CD4-positive, alpha-beta T cell treated with Interferon gamma for 1 hour (primary cell): ENCODE data around the gene TSPAN18.

ENCODE experiments used
- DNase-seq: peaks from one replicate; pipeline ENCODE4 v3.0.0-alpha.2; 2020

Gene TSPAN18

GRCh38 chr11:44904261-44905020 is 177.7 kb downstream of the TSPAN18 start:
- no peak for DNase-seq

DNA sequence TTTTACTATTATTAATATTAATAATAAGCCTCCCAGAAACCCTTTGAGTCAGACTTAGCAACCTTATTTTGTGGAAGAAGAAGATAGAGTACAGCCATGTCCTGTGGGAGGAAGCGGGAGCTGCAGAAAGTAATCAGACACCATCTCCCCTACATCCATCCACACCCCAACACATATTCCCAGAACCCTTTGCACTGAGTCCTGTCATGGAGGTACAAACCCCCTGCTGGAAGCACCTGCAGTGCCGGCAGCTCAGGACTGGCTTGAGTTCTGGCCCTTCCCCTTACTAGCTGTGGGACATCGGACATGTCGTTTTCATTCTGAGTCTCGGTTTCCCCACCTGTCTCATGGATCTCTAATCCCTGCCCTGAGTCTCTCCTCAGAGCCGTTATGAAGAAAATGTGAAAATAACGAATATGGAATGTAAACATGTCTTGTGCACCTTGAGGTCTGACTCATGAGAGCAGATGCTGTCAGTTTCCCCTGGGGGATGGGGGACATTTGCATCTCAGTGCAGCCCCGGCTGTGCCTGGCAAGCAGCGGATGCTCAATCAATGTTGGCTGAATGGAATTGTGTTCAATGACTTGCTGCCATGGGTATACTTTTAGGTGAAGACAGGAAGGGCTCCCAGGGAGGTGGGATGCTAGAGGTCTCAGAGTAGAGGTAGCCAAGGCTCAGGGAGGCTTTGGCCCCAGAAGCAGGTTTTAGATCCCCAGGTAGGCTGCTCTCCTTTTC is 178.5 kb downstream of the TSPAN18 start:
- DNase-seq = no peak

GRCh38 chr11:44906649-44907048 is 179.9 kb downstream of the TSPAN18 start:
- DNase-seq = no peak

GRCh38 chr11:44909557-44909956 is 182.8 kb downstream of the TSPAN18 start:
- DNase-seq = no peak

DNA sequence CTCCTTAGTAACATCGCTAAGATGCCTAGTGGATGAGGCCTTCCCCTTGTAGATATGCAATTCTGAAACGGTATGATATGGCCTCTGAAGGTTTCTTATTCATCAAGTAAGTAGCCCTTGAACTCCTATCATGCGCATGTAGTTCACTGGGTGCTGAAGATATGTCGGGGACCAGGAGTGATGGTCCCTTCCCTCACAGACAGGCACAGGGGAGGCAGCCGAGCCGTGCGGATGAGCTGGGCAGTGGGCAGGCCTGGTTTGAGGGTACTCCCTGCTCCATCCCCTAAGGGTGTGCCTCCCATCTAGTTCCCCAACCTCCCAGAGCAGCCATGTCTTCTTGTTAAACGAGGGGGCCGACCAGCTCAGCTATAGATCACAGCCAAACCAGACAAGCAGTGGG is 183.8 kb downstream of the TSPAN18 start:
- no peak for DNase-seq

GRCh38 chr11:44911029-44911814 is 184.5 kb downstream of the TSPAN18 start:
- peak; percentile 52 for DNase-seq

- DNase-seq = no peak
Measured at GRCh38 chr11:44912270-44912987, 185.7 kb downstream of the TSPAN18 start.

GRCh38 chr11:44913502-44913901 is 186.7 kb downstream of the TSPAN18 start:
- DNase-seq = no peak

- no peak for DNase-seq
Measured at GRCh38 chr11:44914105-44914504, 187.3 kb downstream of the TSPAN18 start.

DNA sequence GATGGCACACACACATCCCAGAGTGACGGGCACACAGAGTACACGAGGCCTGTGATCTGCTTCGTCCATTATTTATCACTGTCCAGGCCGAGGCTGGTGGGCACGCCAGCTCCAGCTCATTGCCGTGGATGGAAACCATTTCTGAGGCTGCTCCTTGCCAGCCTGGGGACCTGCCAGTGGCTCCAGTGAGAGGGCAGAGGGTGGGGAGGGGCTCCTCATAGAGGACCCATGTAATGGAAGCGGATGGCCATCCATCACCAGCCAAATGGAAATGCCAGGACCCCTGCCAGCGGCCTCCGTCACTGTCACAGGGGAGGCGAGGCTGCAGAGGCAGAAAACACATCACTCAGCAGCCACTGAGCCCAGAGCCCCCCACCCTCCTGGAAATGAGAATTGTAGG is 188.2 kb downstream of the TSPAN18 start:
- no peak for DNase-seq

- peak; percentile 8 for DNase-seq
Measured at GRCh38 chr11:44915621-44916020, 188.9 kb downstream of the TSPAN18 start.

- no peak for DNase-seq
Measured at GRCh38 chr11:44916331-44916730, 189.6 kb downstream of the TSPAN18 start.

DNA sequence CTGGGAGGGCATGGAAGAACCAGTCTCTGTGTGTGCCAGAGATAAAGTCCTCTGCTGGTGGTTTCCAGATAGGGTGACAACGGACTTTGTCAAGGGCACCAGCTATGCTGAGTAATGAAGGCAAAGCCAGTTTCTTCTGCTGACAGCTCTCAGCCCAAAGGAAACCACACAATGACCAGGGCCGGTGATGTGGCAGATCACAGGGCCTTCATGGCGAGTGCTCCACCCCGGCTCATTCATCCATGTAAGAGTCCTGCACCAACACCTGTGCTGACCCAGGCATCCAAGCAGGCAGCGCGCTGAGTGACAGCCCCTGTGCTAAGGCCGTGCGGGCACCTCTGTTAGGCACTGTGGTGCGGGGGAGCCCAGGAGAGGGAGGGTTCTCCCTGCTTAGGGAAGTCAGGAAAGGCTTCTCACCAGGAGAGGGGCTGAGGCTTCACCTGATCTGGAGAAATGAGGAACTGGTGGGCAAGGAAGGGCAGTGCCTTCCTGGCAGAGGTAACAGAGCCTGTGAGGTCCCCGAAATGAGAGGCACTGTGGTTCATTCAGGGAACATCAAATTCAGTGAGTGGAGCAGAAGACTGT is 190.1 kb downstream of the TSPAN18 start:
- DNase-seq = no peak

DNA sequence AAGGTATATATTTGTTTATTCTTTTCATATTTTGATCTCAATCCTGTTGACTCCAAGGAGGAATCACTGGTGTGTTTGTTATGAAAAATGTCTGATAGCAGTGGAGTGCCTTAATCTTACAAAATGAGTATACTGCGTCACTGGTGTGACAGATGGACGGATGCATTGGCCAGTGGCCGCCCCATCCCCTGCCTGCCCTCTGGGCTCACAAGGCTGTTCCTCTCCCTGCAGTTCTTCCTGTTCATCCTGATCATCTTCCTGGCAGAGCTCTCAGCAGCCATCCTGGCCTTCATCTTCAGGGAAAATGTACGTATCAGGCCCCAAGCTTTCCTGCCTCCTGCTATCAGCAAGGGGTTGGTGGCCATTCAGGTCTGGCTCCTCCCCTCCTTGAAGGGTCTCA is 191.0 kb downstream of the TSPAN18 start:
- no peak for DNase-seq

- DNase-seq = no peak
Measured at GRCh38 chr11:44920451-44920850, 193.7 kb downstream of the TSPAN18 start.

DNA sequence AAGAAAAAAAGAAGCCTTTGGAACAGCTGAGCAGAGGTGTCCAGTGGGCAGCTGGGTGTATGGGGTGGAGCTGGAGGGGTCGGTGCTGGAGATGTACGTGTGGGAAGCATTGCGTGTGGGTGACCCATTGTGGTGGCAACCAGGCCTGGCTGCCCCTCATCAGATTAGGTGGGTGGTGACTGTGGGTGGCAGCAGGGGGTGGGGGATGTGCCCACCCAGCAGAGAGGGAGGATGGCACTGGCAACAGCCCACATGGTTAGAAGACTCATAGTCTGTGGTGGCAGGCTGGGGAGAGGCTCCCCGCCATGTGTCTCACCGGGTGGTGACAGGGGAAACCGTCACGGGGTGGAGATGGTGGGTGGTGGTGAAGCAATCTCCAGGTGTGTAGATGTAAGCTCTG is 196.4 kb downstream of the TSPAN18 start:
- no peak for DNase-seq

- DNase-seq = no peak
Measured at GRCh38 chr11:44923806-44924205, 197.0 kb downstream of the TSPAN18 start.

DNA sequence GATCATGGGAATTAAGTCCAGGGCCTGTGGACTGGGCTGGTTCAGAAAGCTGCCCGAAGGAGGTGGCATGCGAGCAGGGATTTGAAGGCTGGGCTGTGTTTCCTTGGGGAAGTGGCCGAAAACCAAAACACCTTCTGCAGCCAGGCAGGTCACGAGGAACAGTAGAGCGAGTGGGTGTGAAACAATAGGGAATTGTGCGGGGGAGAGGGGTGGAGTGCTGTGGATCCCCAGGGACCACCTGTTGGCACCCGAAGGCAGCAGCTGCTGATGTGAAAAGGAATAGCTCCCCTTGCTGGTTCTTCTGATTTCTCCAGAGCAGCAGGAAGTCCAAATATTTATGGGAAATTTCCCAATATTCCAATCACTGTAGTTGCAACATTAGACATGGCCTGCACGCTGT is 199.3 kb downstream of the TSPAN18 start:
- DNase-seq = no peak

GRCh38 chr11:44927174-44927661 is 200.5 kb downstream of the TSPAN18 start:
- DNase-seq = peak; percentile 25

DNA sequence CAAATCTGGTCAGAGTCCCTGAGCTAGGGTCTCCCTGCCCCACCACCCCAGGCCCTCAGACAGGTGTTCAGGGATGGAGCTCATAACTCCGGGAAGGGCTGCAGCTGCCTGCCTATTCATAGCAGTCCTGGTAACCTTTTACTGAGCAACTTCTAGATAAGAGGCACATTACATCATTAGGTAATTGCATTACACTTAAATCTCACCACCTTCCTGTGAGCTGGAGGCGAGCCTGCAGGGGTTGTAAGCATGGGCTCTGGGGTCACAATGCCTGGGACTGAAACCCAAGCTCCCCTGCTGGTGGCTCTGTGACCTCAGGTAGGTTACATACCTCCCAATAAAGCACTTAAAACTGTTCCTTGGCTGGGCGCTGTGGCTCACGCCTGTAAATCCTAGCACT is 201.4 kb downstream of the TSPAN18 start:
- no peak for DNase-seq

GRCh38 chr11:44928816-44929215 is 202.1 kb downstream of the TSPAN18 start:
- DNase-seq = no peak

DNA sequence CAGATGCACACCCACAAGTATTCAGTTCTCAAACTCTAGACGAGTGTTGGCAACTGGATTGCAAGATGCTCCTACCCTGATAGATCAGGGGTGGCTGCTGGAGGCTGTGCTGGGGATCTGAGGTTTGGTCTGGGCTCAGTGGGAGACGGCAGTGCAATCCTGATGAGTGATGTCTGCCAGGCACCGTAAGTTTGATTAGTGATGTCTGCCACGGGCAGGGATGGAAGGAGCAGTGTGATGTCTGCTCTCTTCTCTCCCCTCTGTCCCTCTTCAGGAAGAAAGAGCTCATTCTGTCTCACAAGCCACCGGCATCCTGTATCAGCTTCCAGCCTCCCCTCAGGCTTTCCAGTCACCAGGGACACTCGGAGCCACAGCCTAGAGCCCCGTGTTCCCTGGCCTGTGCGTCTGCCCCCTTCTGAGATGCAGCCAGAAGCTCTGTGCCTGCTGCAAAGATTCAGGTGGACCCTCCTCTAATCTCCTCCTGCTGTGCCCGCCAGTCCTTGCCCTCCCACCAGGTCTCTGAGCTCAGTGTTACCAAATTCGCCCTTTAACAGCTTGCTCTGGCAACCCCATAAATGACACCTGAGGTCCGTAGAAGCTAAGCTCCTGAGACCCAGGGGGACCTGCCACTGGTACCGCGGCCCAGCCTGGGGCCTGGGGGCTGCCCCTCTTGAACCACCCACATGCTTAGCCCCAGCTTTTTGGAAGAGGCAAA is 204.0 kb downstream of the TSPAN18 start:
- DNase-seq = no peak
